Common myeloid progenitor, CD34-positive (primary cell): ENCODE results near the gene GLRA1.
"Not testable (repeated sequence)": the region's sequence is repeated elsewhere in the genome, so short reads cannot be mapped to it uniquely, and the experiment has no call there.

Experiments
- CTCF ChIA-PET: fragments of 350-600 bp; sonication (Branson Sonifier 250); formaldehyde crosslinking; loops from one replicate; lab custom pipeline; 2021; ENCODE audit warnings: antibody characterized with exemption; lab: Charles Lee
- POLR2A ChIA-PET: fragments of 350-600 bp; sonication (Branson Sonifier 250); formaldehyde crosslinking; loops from one replicate; lab custom pipeline; 2021; ENCODE audit warnings: antibody characterized with exemption; lab: Charles Lee
- DNase-seq, 3 donors: peaks; one replicate each; pipeline versions ENCODE4 v3.0.0 to v3.0.0-alpha.2; 2013
- H3K27ac ChIP-seq, 2 experiments: 1 replicate in 1 of 2; 2 replicates in 1 of 2; pipeline ENCODE4 v1.7.0; 2013; ENCODE audit warnings: inconsistent platforms in 2 of 2, low read length in 2 of 2, mild to moderate bottlenecking in 2 of 2, low read depth in 1 of 2, moderate library complexity in 1 of 2; ENCODE audit not compliant: severe bottlenecking in 2 of 2, insufficient read depth in 1 of 2, poor library complexity in 1 of 2
- H3K27me3 ChIP-seq, 5 experiments: replicated peaks in 2 of 5; 1 replicate in 3 of 5; 2 replicates in 2 of 5; pipeline versions ENCODE4 v1.6.1 to v1.7.0; 2013; ENCODE audit warnings: low read length in 4 of 5, mild to moderate bottlenecking in 2 of 5, moderate library complexity in 2 of 5, inconsistent platforms in 1 of 5; ENCODE audit not compliant: insufficient read depth in 5 of 5, control insufficient read depth in 4 of 5
- H3K36me3 ChIP-seq, 4 experiments: 1 replicate in 2 of 4; 2 replicates in 2 of 4; pipeline versions ENCODE4 v1.6.1 to v1.7.0; 2013; ENCODE audit warnings: low read length in 3 of 4, control low read depth in 1 of 4, mild to moderate bottlenecking in 1 of 4; ENCODE audit not compliant: control insufficient read depth in 4 of 4, insufficient read depth in 4 of 4
- H3K4me1 ChIP-seq, 4 experiments: 1 replicate in 3 of 4; 2 replicates in 1 of 4; pipeline versions ENCODE4 v1.6.1 to v1.7.1; 2013; ENCODE audit warnings: low read length in 3 of 4, mild to moderate bottlenecking in 3 of 4, control low read depth in 1 of 4, inconsistent platforms in 1 of 4, moderate library complexity in 1 of 4; ENCODE audit not compliant: control insufficient read depth in 4 of 4, insufficient read depth in 4 of 4; ENCODE audit errors: control extremely low read depth in 1 of 4
- H3K4me3 ChIP-seq, 7 experiments: 1 replicate in 4 of 7; 2 replicates in 3 of 7; pipeline versions ENCODE4 v1.5.1 to v1.7.0; 2013; ENCODE audit warnings: mild to moderate bottlenecking in 7 of 7, low read length in 6 of 7, moderate library complexity in 6 of 7, inconsistent platforms in 2 of 7, low read depth in 2 of 7, control low read depth in 1 of 7; ENCODE audit not compliant: insufficient read depth in 4 of 7, control insufficient read depth in 1 of 7; ENCODE audit errors: extremely low read depth in 1 of 7
- H3K9me3 ChIP-seq, 5 experiments: 1 replicate in 4 of 5; 2 replicates in 1 of 5; pipeline versions ENCODE4 v1.6.1 to v1.7.1; 2013; ENCODE audit warnings: low read length in 4 of 5, mild to moderate bottlenecking in 2 of 5, inconsistent platforms in 1 of 5, low read depth in 1 of 5, moderate library complexity in 1 of 5; ENCODE audit not compliant: control insufficient read depth in 4 of 5, insufficient read depth in 2 of 5; ENCODE audit errors: control extremely low read depth in 1 of 5
- WGBS: methylation state at CpG from one replicate; pipeline ENCODE4 v1.1.5; 2013; ENCODE audit not compliant: insufficient coverage; 5-methylcytosine and 5-hydroxymethylcytosine counted together

The GLRA1 gene

DNA sequence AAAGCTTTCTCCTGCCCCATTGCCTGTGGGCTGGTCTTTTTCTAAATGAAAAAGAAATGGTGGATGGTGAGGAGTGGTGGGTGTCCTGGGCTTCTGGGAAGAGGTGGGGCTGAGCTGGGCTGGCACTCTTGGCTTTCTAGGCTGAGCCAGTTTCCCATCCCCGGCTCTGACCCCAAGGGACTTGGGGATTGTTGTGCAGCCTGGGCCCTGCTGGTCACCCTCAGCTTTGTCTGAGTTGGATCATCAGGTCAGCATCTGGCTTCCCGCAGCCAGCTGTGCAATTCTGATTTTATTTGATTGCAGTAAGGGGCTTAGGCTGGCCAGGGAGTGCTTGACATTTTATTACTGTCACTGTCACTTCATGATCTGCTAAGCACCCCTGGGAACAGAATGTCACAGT, 25.3 kb downstream of the GLRA1 start:
- CTCF ChIA-PET = no interaction called here
- POLR2A ChIA-PET = no interaction called here
- H3K9me3 ChIP-seq = no peaks in the 10 kb centered on the region
- H3K4me3 ChIP-seq = no peak overlapping the region
- H3K4me1 ChIP-seq = no peaks in the 10 kb centered on the region
- H3K27me3 ChIP-seq = peaks cover 0 to 2% (median 0%) of the 10 kb centered on the region in 5 experiments
- DNase-seq = no peak
- 63% methylated on average over 1 of the region's 2 CpGs for WGBS
- H3K27ac ChIP-seq = no peak overlapping the region
- no peaks in the 10 kb centered on the region for H3K36me3 ChIP-seq

DNA sequence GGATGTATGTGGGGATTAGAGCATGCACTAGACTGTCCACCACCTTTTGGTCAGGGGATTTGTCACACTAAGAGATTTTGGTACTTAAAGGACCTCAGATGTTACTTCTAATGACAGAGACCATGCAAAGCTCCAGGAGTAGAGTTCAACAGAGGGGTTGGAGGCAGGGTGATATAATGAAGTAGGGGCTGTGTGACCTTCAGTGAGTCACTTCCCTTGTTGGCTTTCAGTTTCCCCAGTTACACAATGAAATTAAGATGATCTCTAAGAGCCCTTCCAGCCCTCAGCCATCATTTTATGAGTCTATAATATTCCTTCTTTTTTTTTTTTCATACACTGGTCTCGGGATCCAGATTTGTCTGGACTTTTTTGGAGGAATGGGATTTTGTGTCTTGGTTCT, 26.8 kb downstream of the GLRA1 start:
- Histone ChIP-seq H3K27me3 (no peaks in the 10 kb centered on the region), H3K4me3 (no peak overlapping the region), H3K36me3 (no peaks in the 10 kb centered on the region), H3K9me3 (no peaks in the 10 kb centered on the region), H3K4me1 (no peaks in the 10 kb centered on the region), H3K27ac (no peak overlapping the region)
- no peak for DNase-seq
- CTCF ChIA-PET = no interaction called here
- no CpG with 5 or more reads among the region's 1 CpG for WGBS
- POLR2A ChIA-PET = no interaction called here

DNA sequence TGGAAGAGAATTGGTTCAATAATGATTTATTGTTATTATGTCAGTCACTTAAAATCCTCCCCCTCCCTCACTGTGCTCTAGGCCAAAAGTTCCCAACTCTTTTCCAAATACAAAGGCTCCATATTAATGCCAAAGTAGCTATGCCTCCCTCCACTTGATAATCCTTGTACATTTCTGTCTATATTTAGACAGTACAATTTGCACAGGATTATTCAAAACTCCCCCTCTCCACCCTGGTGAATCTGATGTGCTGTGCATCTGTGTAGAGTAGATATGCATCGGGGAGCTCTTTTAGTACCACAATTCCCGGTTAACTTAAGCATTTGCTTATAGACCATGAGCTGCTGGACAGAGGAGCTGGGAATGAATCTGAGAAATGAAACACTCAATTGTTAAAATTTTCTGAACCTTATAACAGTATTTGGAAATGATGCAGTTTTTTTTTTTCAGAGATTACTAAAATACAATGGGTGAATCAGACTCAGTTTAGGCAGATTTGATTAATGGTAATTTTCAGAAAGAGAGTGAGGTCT, 27.6 kb downstream of the GLRA1 start:
- POLR2A ChIA-PET = no interaction called here
- CTCF ChIA-PET = no interaction called here
- Histone ChIP-seq H3K36me3 (no peaks in the 10 kb centered on the region), H3K4me1 (no peaks in the 10 kb centered on the region), H3K27me3 (no peaks in the 10 kb centered on the region), H3K4me3 (no peak overlapping the region), H3K9me3 (no peaks in the 10 kb centered on the region), H3K27ac (no peak overlapping the region)
- WGBS = no CpG with 5 or more reads among the region's 2 CpGs
- DNase-seq = no peak

DNA sequence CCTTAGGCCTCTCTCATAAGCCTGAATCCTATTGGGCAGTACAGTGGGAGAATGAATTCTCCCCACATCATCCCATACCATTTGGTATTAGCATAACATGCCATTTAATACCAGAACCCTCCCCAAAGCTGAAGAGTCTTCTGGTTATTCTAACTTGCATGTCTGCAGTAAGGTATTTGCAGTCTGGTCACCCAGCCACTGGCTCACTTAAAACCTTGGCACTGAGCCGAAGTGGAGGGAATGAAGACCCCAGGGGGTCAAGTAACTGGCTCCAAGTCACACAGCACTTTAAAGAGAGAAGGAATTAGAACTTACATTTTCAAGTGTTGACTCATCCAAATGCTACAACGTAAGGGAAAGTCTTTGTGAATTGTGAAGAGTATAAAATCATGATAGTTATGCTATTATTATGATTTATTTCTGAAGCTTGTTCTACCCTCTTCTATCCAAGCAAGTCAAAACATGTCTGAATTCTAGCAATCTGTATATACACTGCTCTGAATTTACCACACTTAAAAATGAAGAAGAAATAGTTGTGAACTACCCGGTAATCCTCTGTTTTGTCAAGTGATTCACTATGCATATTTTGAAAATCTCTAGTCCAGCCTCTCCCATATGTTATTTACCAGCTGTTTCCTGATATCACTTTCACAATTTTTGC, 28.5 kb downstream of the GLRA1 start:
- ChIA-PET POLR2A (no interaction called here), CTCF (interaction anchor here (0.7 kb wide), 1 partner anchor 55 kb away, joined by 3 read pairs; no protein-coding TSS in a partner anchor)
- WGBS = 83% methylated on average over 2 of the region's 3 CpGs
- no peaks in the 10 kb centered on the region for H3K9me3 ChIP-seq
- H3K27me3 ChIP-seq = no peaks in the 10 kb centered on the region
- no peaks in the 10 kb centered on the region for H3K4me1 ChIP-seq
- no peak for DNase-seq
- H3K36me3 ChIP-seq = no peaks in the 10 kb centered on the region
- no peak overlapping the region for H3K27ac ChIP-seq
- H3K4me3 ChIP-seq = no peak overlapping the region

DNA sequence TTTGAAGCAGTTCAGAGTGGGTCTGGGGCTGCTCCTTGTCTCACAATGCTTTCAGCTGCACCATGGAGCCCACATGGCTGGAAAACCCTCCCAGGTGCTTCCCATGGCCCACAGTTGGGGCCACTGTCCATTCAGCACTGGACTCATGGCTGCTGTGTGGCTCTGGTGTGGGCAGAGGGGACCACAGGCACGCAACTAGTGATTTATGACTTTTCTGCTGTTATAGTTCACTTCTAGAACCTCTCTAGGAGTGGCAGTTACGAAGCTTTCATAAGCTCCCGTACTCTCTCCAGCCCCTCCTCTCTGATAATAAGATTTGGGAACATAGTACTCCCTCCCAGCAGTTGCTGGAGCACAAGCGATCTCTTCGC, 29.0 kb downstream of the GLRA1 start:
- Histone ChIP-seq H3K36me3 (no peaks in the 10 kb centered on the region), H3K9me3 (no peaks in the 10 kb centered on the region), H3K4me1 (no peaks in the 10 kb centered on the region), H3K27me3 (no peaks in the 10 kb centered on the region), H3K27ac (no peak overlapping the region), H3K4me3 (no peak overlapping the region)
- POLR2A ChIA-PET = no interaction called here
- WGBS = 55% methylated on average over 3 of the region's 5 CpGs
- CTCF ChIA-PET = no interaction called here
- no peak for DNase-seq

DNA sequence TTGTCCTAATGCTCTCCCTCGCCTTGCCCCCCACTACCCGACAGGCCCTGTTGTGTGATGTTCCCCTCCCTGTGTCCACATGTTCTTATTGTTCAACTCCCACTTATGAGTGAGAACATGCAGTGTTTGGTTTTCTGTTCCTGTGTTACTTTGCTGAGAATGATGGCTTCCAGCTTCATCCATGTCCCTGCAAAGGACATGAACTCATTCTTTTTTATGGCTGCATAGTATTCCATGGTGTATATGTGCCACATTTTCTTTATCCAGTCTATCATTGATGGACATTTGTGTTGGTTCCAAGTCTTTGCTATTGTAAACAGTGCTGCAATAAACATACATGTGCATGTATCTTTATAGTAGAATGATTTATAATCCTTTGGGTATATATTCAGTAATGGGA, 31.2 kb downstream of the GLRA1 start:
- H3K36me3 ChIP-seq, H3K9me3 ChIP-seq, DNase-seq, H3K4me3 ChIP-seq, CTCF ChIA-PET, H3K27me3 ChIP-seq, POLR2A ChIA-PET, H3K4me1 ChIP-seq, H3K27ac ChIP-seq: not testable (repeated sequence)
- WGBS = no CpG with 5 or more reads among the region's 2 CpGs

DNA sequence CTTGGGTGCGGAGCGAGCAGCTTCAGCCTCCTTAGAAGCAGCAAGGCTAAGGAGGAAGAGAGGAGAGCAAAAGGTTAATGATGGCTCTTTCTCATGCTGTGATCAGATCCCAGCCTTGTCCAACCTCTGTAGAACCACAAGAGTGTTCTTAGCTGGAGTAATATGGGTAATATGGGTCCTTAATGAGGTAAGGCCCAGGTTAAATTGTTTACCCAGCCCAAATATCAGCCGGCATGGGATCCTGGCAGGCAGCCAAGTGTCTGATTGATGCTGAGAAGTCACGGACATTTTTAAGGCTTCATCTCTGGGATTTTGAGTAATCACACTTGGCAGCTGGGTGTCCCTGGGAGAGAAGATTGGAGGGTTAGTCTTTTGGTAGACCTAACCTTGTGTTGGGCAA, 32.3 kb downstream of the GLRA1 start:
- Histone ChIP-seq H3K4me3 (no peak overlapping the region), H3K4me1 (no peaks in the 10 kb centered on the region), H3K27me3 (no peaks in the 10 kb centered on the region), H3K36me3 (no peaks in the 10 kb centered on the region), H3K9me3 (no peaks in the 10 kb centered on the region), H3K27ac (no peak overlapping the region)
- no peak for DNase-seq
- CTCF ChIA-PET = no interaction called here
- 94% methylated on average over 3 of the region's 4 CpGs for WGBS
- POLR2A ChIA-PET = no interaction called here
